HG03108 (cell line): ENCODE measurements around the gene APOM.

Experiments used
- ATAC-seq: cut with Tn5 transposase; IDR thresholded peaks from one replicate; pipeline ENCODE4 v1.9.1; 2021; ENCODE audit warnings: moderate library complexity; ENCODE audit not compliant: unreplicated experiment

APOM gene

GRCh38 chr6:31702819-31703716 is 47.4 kb downstream of the APOM start, which contains the start of gene ABHD16A:
TSS of gene ABHD16A (minus strand) at chr6:31703324. CDS start at chr6:31703281, 43 bp downstream.
- peak; percentile 84 for ATAC-seq

- ATAC-seq: no peak
These were observed 50.2 kb downstream of the APOM start for GRCh38 chr6:31705931-31706330.

- no peak for ATAC-seq
These were observed 50.9 kb downstream of the APOM start, which contains the start of gene LY6G6F for GRCh38 chr6:31706599-31706998. TSS of gene LY6G6F (plus strand) at chr6:31706866. CDS start at chr6:31706907, 41 bp downstream.

- no peak for ATAC-seq
These were observed 52.0 kb downstream of the APOM start for GRCh38 chr6:31707701-31708100.
